Choroid plexus epithelial cell (primary cell): ENCODE data around the gene ARVCF.

ENCODE experiments used
- DNase-seq: peaks from one replicate; pipeline ENCODE4 v3.0.0-alpha.2; 2010; ENCODE audit warnings: low read depth
- H3K4me3 ChIP-seq: 2 replicates; pipeline ENCODE4 v1.5.1; 2011; ENCODE audit warnings: low read depth, mild to moderate bottlenecking, control low read depth, low read length, moderate library complexity
- TF ChIP-seq, protein P1 (sequence below): conservative IDR thresholded peaks from 2 replicates; pipeline ENCODE4 v1.5.1; 2011; ENCODE audit warnings: low read depth, mild to moderate bottlenecking, control low read depth, inconsistent platforms, low read length, moderate library complexity

ARVCF gene

GRCh38 chr22:20040327-20041200, 23.9 kb upstream of the ARVCF start:
- TF ChIP-seq, protein P1, sequence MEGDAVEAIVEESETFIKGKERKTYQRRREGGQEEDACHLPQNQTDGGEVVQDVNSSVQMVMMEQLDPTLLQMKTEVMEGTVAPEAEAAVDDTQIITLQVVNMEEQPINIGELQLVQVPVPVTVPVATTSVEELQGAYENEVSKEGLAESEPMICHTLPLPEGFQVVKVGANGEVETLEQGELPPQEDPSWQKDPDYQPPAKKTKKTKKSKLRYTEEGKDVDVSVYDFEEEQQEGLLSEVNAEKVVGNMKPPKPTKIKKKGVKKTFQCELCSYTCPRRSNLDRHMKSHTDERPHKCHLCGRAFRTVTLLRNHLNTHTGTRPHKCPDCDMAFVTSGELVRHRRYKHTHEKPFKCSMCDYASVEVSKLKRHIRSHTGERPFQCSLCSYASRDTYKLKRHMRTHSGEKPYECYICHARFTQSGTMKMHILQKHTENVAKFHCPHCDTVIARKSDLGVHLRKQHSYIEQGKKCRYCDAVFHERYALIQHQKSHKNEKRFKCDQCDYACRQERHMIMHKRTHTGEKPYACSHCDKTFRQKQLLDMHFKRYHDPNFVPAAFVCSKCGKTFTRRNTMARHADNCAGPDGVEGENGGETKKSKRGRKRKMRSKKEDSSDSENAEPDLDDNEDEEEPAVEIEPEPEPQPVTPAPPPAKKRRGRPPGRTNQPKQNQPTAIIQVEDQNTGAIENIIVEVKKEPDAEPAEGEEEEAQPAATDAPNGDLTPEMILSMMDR: no peak
- no peak for DNase-seq
- no peak overlapping the region for H3K4me3 ChIP-seq

DNA sequence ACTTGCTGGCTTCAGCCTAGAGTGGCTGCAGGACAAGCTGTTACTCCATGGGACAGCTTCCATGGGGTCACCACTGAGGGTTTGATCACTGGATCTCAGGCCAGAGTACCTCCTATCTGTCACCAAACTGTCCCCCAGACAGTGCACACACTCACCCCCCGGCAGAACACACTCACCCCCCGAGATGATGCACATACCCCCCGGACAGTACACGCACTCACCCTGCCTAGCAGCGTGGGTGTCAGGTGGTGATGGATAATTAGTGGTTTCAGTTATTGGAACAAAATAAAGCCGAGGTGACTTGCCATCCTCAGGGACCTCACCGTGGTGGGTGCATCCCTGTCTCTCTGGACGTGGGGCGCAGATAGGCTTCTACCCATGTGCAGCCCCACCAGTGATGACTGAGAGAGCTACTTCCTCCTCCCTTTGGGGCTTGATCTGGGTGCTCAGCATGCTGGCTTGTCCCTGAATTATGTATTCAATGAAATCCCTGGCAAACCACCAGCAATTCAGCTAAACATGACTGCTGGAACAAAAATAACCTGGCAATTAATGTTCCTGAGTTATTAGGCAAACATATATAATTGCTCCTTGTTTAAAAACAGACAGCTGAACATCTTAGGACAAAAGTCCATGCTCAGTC, 23.2 kb upstream of the ARVCF start:
- no peak overlapping the region for H3K4me3 ChIP-seq
- TF ChIP-seq, protein P1: no peak
- no peak for DNase-seq

GRCh38 chr22:20038574-20038973, 22.0 kb upstream of the ARVCF start:
- TF ChIP-seq, protein P1: no peak
- no peak overlapping the region for H3K4me3 ChIP-seq
- no peak for DNase-seq

DNA sequence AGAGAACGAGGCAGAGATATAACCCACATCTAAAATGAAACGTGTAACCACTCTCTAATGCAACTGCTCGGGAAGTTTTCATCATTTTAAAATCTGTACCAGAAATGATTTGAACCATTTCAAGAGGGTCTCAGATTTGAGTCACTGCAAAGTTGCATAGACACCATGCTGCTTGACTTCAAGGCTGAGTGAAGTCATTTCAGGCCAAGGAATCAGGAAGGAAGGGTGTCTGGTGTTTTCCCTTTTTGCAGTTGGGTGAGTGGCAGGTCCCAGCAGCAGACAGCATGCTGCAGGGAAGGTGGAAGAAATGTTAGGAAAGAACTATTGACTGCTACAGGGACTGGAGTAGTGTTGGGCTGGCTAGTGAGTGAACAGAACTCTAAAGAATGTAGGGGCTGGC, 20.8 kb upstream of the ARVCF start:
- TF ChIP-seq, protein P1: no peak
- H3K4me3 ChIP-seq: no peak overlapping the region
- DNase-seq: no peak

- TF ChIP-seq, protein P1: no peak
- no peak overlapping the region for H3K4me3 ChIP-seq
- DNase-seq: no peak
Measured at GRCh38 chr22:20036535-20037392, 20.1 kb upstream of the ARVCF start.

- no peak overlapping the region for H3K4me3 ChIP-seq
- TF ChIP-seq, protein P1: no peak
- no peak for DNase-seq
Measured at GRCh38 chr22:20036084-20036482, 19.5 kb upstream of the ARVCF start.
